Stimulated activated CD4-positive, alpha-beta T cell treated with anti-CD3 and anti-CD28 coated beads, Interleukin-2, amount 100 ng/mL, for 48 hours (primary cell): Measurements from ENCODE around the gene CFAP126.
A peak's percentile ranks its signal among the peaks of the same experiment; 100 is the strongest.
"Not testable (repeated sequence)": the region's sequence is repeated elsewhere in the genome, so short reads cannot be mapped to it uniquely, and the experiment has no call there.

Experiments
- DNase-seq, 2 donors: peaks; one replicate each; pipeline ENCODE4 v3.0.0-alpha.2; 2020

CFAP126 gene

DNA sequence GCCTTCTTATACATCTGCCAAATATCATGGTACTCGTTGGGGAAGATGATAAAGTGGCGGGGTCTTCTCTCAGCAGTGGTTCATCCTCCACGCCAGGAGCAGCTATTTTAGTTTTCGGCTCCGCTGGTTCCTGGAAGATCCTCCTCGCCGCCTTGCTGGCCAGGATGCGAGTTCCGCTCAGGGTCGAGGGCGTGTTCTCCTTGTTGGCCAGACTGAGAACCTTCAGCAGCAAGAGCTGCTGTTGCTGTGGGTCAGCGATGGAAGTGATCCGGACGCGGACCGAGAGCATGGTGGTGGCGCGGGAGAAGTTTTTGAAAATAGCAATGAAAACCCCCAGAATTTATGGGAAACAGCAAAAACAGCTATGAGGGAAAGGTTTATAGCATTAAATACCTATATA, 11.4 kb upstream of the CFAP126 start:
- peak in 1 of 2 donors; percentile 18 for DNase-seq

DNA sequence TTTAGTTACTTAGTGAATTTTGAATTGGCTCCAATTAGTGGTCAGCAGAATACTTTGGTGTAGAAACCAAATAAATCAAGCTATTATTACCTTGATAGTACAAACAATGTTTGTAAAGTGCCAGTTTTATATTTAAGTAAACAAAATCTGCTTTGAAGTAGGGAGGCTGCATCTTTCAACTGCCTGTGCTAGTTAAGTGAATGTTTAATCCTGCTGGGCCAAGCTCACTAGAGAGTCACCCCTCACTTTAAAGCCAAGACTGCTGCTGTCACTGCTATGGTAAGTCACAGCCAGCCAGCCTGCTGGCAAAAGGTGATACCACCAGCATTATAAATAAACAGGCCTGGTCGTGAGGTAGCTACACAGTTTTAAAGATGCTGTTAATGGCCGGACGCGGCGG, 10.3 kb upstream of the CFAP126 start:
- no peak for DNase-seq

DNA sequence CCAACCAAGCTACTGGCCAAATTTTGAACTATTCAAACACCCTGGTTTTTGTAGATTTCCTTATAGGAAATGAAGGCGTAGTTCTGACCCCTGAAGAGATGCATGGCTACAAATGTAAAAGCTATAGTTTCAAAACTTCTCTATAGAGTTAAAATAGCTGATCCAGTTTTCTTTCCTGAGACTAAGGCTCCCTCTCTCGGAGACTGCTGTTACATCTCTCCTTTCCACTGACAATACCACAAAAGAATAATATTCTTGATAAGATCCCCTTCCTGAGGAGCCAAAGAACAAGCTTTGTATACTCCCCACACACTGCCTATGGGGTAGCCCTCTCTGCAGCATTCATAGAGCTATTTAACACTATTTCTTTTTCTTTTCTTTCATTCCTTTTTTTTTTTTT, 6.7 kb upstream of the CFAP126 start:
- DNase-seq: no peak

DNA sequence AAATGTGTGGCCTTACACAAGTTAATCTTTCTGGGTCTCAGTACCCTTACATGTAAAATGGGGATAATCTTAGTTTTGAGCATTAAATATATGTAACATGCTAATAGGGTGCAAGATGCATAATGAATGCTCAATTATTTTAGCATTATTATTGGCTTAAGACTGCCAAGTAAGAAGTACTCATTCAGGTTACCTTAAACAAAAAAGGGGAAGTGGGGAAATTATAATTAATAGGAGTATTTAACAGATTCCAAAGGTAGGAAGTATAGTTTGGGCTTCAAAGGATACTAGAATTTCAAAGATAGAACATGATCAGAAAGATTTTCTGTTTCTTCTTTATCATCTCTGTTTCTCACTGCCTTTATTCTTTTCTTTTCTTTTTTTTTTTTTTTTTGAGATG, 5.8 kb upstream of the CFAP126 start:
- DNase-seq: no peak

DNA sequence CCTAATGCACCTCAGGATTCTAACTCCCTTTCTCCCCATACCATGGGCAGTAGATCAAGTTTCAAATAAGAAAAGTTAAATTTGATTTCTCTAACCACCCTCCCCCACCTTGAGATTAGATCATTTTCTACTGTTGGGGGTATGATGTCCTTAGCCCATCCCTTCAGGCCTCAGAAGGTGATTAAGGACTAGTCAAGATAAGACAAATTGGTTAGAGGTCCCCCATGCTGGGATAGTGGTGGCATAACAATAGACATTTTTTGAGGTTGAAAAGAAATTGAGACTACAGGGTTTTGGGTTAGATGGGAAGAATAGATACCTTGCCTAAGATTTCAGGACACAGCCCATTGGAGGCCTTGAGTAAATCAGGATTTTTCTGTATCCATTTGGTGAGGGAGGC, 2.5 kb downstream of the CFAP126 start:
- no peak for DNase-seq

DNA sequence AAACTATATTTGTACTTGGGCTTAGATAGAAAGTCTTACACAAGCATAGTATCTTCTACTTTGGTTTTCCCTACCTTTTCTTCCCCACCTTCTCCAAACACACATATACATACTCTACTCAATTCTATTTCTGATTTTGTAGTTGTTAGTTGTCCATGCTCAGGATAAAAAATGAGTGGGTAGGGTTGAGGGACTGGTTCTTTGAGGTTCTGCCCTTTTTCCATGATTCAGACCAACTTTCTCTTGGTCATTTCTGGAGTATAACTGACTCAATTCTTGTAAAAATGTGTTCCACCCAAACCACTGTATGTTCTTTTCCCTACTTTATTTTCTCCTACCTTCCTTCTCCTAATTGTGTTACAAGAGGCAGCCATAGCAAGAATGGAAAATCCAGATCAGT, 3.3 kb downstream of the CFAP126 start:
- no peak for DNase-seq

DNA sequence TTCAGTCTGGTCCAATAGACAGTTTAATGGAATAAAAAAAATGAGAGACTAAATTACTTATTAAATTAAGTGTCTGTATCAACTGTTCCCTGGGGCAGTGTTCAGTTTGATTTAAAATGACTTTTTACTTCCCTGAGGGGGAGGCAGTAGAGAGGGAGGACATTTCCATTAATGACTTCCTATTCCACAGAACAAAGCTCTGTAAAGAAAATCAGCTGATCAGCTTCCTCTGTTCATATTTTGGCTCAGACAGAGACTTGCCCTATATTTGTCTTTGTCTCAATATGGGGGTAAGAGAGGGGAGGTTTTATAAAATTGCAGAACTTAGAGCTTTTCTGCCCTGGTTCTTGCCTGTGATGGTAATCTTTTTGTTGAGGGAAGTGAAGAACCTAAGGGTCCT, 8.4 kb downstream of the CFAP126 start:
- DNase-seq: no peak

DNA sequence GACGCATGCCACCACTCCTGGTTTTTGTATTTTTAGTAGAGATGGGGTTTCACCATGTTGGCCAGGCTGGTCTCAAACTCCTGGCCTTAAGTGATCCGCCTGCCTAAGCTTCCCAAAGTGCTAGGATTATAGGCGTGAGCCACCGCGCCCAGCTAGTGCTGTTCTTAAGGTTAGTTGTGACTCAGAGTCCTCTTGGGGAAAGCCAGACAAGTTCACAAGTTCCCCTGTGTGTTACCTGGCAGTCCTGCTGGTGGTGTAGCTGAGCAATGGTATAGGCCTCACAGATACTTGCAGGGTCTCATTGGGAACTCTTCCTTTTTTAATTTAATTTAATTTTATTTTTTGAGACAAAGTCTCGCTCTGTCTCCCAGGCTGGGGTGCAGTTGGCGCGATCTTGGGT, 10.6 kb downstream of the CFAP126 start:
- no peak for DNase-seq

DNA sequence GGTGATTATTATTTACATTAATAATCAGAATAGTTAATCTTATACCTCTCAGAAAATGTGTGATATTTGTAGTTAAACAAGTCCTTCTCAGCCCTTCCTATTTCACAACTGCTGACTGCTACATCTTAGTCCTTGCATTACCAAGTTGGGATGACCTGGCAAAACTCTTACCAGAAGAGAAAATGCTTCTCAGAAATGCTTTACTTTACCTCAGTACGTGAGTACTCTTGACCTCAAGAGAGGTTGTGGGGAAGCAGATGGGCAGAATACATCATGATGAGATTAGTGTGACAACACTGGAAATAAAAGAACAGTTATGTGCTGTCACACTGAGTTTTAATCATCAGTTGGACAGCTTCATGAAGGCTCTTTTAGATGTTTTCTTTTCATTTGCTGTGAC, 16.2 kb downstream of the CFAP126 start:
- no peak for DNase-seq

DNA sequence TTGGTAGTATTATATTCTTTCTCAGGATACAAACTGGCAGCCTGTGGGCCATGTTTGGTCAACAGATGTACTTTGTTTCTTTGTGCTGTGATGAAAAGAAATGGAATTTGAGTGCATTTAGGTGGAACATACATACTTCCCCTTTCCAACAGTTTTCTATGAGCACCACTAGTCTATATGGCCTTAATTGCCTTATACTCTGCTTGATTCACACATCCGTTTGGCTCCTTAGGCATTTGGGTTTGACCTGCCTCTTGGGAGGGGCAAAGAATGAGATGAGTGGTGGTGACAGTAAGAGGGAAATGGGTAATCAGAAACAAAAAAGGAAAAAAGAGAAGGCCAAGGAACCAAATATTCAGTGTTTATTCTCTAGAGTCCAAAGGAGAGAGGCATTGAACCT, 17.0 kb downstream of the CFAP126 start:
- DNase-seq: no peak

DNA sequence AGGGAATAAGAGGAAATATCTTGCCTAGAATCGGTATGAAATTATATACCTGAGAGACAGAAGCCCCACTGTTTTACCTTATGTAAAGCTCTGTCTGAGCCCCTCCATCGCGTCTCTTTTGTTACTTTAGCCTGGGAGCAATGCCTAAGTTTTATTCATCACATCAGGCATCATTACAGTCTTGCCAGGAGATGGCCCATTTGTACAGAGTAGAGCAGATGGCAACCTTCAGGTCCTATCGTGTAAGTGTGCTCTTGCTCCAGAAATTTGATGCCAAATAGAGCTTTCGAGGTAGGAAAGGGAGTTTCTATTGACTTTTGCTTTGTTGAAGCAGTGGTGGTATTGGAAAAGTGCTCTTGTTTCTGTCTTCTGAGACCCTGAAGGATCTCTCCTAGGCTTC, 24.9 kb downstream of the CFAP126 start:
- no peak for DNase-seq

DNA sequence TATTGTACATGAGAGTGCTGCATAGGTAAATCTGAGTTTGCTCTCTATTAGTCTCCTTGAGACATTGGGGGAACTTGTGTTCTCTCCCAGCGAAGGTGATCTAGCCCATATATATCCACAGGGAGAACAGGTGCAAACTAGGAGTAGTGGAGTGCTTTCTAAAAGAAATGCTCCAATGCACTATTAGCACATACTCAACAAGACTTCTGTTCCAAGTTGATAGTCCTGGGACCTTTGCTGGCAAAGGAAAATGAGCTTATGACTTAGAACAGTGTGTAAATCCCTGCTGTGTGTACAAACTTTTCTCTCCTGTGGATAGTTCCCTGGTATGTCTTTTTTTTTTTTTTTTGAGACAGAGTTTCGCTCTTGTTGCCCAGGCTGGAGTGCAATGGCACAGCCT, 25.5 kb downstream of the CFAP126 start:
- no peak for DNase-seq

DNA sequence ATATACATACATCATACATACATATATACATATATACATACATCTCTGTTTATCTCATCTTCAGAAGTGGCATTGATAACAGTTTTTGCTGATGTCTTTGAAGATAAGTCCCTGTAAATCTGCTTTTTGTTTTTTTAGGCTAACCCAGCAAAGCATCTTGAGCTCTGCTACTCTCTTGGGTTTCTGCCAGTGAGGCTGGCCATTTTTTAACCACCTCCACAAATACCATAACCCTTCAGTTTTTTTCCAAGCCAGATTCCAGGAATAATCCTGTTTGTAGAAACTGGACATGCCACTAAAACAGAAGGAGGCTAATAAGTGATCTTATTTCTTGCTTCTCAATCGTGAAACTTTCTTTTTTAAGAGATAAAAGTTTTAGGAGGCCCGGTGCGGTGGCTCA, 31.9 kb downstream of the CFAP126 start:
- no peak for DNase-seq

DNA sequence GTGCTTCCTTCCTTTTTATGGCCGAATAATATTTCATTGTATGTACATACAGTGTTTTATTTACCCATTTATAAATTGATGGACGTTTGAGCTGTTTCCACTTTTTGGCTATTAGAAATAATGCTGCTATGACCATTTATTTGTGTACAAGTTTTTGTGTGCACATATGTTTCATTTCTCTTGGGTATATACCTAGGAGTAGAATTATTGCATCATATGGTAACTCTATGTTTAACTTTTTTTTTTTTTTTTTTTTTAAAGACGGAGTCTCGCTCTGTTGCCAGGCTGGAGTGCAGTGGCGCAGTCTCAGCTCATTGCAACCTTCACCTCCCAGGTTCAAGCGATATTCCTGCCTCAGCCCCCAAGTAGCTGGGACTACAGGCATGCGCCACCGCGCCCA, 34.5 kb downstream of the CFAP126 start:
- DNase-seq: no peak

DNA sequence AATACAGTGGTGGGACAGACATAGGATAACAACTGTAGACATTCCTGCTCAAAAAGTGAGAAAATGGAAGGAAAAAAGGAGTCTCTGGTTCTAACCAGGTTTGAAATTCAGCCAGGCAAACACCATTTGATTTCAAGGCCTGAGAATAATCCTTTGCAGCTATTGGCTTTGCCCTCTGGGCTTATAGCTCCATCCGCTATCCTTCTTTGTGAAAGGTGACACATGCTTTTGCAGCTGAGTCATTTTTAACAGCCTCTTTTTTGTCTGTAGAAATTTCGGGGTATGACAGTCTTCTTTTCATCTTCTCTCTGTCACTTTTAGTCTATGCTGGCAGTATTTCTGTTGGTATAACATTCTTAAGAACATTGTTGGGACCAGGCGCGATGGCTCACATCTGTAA, 37.3 kb downstream of the CFAP126 start:
- DNase-seq: no peak

DNA sequence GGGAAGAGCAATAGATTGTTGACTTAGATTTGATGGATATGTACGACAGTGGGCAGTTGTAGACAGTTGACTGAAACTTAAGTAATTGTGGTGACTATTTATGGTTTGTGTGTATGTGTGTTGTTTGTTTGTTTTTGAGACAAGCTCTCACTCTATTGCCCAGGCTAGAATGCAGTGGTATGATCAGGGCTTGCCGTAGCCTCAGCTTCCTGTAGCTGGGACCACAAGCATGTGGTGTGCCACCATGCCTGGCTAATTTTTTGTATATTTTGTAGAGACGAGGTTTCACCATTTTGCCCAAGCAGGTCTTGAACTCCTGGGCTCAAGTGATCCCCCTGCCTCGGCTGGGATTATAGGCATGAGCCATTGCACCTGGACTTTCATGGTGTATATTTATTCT, 43.7 kb downstream of the CFAP126 start:
- no peak for DNase-seq

DNA sequence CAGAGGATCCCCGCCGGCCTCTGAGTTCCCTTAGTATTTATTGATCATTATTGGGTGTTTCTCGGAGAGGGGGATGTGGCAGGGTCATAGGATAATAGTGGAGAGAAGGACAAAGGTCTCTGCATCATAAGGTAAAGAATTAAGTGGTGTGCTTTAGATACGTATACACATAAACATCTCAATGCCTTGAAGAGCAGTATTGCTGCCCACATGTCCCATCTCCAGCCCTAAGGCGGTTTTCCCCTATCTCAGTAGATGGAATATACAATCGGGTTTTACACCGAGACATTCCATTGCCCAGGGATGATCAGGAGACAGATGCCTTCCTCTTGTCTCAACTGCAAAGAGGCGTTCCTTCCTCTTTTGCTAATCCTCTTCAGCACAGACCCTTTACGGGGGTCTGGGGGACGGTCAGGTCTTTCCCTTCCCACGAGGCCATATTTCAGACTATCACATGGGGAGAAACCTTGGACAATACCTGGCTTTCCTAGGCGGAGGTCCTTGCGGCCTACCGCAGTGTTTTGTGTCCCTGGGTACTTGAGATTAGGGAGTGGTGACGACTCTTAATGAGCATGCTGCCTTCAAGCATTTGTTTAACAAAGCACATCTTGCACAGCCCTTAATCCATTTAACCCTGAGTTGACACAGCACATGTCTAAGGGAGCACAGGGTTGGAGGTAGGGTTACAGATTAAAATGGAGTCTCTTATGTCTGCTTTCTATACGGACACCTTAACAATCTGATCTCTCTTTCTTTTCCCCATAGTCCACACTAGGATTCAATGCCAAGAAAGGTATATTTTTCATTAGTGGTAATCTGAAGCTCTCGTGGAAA, 51.6 kb downstream of the CFAP126 start:
- DNase-seq: not testable (repeated sequence)
